SK-N-SH (cell line): ENCODE measurements around the gene UBE2R2.
"Not testable (repeated sequence)": the region's sequence is repeated elsewhere in the genome, so short reads cannot be mapped to it uniquely, and the experiment has no call there.

Source experiments
- CHD2 ChIP-seq: fragments of 150-350 bp; IDR thresholded peaks from 2 replicates; pipeline ENCODE4 v1.6.1; 2018; ENCODE audit warnings: low read length; ENCODE audit not compliant: partially characterized antibody
- EZH2phosphoT487 ChIP-seq: fragments of 200-600 bp; sonication (generic); IDR thresholded peaks from 2 replicates; pipeline ENCODE4 v1.6.1; 2017; ENCODE audit warnings: low read depth, mixed run types, mild to moderate bottlenecking, antibody characterized with exemption, moderate library complexity, borderline replicate concordance
- FOSL2 ChIP-seq: IDR thresholded peaks from 2 replicates; pipeline ENCODE4 v1.4.0; 2012; ENCODE audit warnings: low read depth, mild to moderate bottlenecking, moderate library complexity, borderline replicate concordance
- NFIC ChIP-seq: IDR thresholded peaks from 2 replicates; pipeline ENCODE4 v1.4.0; 2012; ENCODE audit warnings: borderline replicate concordance
- POLR2AphosphoS5 ChIP-seq: IDR thresholded peaks from 2 replicates; pipeline ENCODE4 v1.6.1; 2012; ENCODE audit warnings: low read depth, low read length
- RAD21 ChIP-seq: IDR thresholded peaks from 2 replicates; pipeline ENCODE4 v1.6.1; 2012; ENCODE audit warnings: mild to moderate bottlenecking, low read length
- RFX5 ChIP-seq: IDR thresholded peaks from 2 replicates; pipeline ENCODE4 v1.6.1; 2012; ENCODE audit warnings: mild to moderate bottlenecking, improper control_type of control experiment, low read length
- TEAD4 ChIP-seq: IDR thresholded peaks from 2 replicates; pipeline ENCODE4 v1.4.0; 2012; ENCODE audit warnings: mild to moderate bottlenecking, borderline replicate concordance; ENCODE audit not compliant: insufficient read depth
- TF ChIP-seq, protein P1 (sequence below): fragments of 200-600 bp; sonication (generic); IDR thresholded peaks from 2 replicates; pipeline ENCODE4 v1.6.1; 2017; ENCODE audit warnings: antibody characterized with exemption, mild to moderate bottlenecking, moderate library complexity
- TF ChIP-seq, protein P2 (sequence below): IDR thresholded peaks from 2 replicates; pipeline ENCODE4 v1.4.0; 2012; ENCODE audit warnings: low read depth
- TF ChIP-seq, protein P3 (sequence below): IDR thresholded peaks from 2 replicates; pipeline ENCODE4 v1.4.0; 2012; ENCODE audit warnings: low read depth, borderline replicate concordance

DNA sequence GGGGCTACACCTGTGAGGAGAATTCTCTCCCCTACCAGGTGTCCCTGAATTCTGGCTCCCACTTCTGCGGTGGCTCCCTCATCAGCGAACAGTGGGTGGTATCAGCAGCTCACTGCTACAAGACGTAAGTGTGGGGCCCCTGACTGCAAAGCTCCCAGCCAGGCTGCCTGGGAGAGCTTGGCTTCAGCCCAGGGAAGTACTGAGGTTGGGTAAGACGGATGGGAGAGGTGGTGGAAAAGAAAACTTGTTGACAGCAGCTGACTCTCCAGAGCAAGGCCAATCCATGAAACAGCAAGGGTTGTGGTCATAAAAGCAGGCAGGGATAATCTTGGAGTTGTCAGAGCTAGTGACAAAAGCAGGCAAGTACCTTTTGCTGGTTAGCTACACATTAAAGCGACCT lies 20.3 kb upstream of the UBE2R2 start:
- TF ChIP-seq EZH2phosphoT487, RFX5, RAD21, NFIC, CHD2, POLR2AphosphoS5, FOSL2, TEAD4: not testable (repeated sequence)
- TF ChIP-seq, protein P1, sequence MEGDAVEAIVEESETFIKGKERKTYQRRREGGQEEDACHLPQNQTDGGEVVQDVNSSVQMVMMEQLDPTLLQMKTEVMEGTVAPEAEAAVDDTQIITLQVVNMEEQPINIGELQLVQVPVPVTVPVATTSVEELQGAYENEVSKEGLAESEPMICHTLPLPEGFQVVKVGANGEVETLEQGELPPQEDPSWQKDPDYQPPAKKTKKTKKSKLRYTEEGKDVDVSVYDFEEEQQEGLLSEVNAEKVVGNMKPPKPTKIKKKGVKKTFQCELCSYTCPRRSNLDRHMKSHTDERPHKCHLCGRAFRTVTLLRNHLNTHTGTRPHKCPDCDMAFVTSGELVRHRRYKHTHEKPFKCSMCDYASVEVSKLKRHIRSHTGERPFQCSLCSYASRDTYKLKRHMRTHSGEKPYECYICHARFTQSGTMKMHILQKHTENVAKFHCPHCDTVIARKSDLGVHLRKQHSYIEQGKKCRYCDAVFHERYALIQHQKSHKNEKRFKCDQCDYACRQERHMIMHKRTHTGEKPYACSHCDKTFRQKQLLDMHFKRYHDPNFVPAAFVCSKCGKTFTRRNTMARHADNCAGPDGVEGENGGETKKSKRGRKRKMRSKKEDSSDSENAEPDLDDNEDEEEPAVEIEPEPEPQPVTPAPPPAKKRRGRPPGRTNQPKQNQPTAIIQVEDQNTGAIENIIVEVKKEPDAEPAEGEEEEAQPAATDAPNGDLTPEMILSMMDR = not testable (repeated sequence)
- TF ChIP-seq, protein P2, sequence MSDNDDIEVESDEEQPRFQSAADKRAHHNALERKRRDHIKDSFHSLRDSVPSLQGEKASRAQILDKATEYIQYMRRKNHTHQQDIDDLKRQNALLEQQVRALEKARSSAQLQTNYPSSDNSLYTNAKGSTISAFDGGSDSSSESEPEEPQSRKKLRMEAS = not testable (repeated sequence)
- TF ChIP-seq, protein P3, sequence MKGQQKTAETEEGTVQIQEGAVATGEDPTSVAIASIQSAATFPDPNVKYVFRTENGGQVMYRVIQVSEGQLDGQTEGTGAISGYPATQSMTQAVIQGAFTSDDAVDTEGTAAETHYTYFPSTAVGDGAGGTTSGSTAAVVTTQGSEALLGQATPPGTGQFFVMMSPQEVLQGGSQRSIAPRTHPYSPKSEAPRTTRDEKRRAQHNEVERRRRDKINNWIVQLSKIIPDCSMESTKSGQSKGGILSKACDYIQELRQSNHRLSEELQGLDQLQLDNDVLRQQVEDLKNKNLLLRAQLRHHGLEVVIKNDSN = not testable (repeated sequence)
